Measurements from ENCODE around the gene ISCA1.

DNA sequence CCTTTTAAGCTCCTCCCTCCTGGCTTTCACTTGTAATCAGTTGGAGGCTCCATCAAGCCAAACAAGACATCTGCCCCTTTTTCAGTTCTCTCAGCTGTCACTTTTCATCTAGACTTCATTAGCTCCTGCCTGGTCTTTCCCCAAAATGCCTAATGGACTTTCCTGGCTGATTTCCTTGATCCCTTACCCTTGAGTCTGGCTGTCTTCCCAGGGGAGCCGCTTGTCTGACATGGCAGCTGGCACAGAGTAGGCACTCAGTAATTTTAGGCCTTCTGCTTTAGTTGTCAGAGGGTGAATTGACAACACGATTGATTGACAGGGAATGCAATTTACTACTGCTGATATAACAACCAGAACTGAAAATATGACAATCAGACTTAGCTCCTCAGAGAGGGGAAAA is 24.9 kb downstream of the ISCA1 start:
- TF ChIP-seq, protein P1, sequence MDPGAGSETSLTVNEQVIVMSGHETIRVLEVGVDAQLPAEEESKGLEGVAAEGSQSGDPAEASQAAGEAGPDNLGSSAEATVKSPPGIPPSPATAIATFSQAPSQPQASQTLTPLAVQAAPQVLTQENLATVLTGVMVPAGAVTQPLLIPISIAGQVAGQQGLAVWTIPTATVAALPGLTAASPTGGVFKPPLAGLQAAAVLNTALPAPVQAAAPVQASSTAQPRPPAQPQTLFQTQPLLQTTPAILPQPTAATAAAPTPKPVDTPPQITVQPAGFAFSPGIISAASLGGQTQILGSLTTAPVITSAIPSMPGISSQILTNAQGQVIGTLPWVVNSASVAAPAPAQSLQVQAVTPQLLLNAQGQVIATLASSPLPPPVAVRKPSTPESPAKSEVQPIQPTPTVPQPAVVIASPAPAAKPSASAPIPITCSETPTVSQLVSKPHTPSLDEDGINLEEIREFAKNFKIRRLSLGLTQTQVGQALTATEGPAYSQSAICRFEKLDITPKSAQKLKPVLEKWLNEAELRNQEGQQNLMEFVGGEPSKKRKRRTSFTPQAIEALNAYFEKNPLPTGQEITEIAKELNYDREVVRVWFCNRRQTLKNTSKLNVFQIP (CRISPR knock-in tag; IDR thresholded peaks at IDR 0.05; ENCODE audit: borderline replicate concordance, low read depth), result no peak
- TF ChIP-seq ZC3H10 (CRISPR knock-in tag; IDR thresholded peaks at IDR 0.05) (no peak), ISL1 (CRISPR knock-in tag; IDR thresholded peaks at IDR 0.05) (no peak), ZFP30 (CRISPR knock-in tag; IDR thresholded peaks at IDR 0.05) (no peak), OSR1 (CRISPR knock-in tag; IDR thresholded peaks at IDR 0.05) (no peak), RARB (CRISPR knock-in tag; IDR thresholded peaks at IDR 0.05) (no peak), ZNF8 (CRISPR knock-in tag; IDR thresholded peaks at IDR 0.05) (no peak), ARNTL (CRISPR knock-in tag; IDR thresholded peaks at IDR 0.05; ENCODE audit: borderline replicate concordance, low read depth) (no peak)
- TF ChIP-seq, protein P2, sequence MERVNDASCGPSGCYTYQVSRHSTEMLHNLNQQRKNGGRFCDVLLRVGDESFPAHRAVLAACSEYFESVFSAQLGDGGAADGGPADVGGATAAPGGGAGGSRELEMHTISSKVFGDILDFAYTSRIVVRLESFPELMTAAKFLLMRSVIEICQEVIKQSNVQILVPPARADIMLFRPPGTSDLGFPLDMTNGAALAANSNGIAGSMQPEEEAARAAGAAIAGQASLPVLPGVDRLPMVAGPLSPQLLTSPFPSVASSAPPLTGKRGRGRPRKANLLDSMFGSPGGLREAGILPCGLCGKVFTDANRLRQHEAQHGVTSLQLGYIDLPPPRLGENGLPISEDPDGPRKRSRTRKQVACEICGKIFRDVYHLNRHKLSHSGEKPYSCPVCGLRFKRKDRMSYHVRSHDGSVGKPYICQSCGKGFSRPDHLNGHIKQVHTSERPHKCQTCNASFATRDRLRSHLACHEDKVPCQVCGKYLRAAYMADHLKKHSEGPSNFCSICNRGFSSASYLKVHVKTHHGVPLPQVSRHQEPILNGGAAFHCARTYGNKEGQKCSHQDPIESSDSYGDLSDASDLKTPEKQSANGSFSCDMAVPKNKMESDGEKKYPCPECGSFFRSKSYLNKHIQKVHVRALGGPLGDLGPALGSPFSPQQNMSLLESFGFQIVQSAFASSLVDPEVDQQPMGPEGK (CRISPR knock-in tag; IDR thresholded peaks at IDR 0.05; ENCODE audit: borderline replicate concordance), result no peak

Measured in SK-N-SH treated with all-trans-retinoic acid at 6 μM for 48 hours (cell line).